WTC11 (cell line): ENCODE data around the gene INPPL1. TPM values are rescaled to one million over a fixed set of nuclear protein-coding genes. Genes with fewer than 3 reads are reported as not detected.

Source experiments
- ATAC-seq: fragments of 200-7000 bp; cut with Tn5 transposase; 2 replicates; pipeline ENCODE4 v1.10.0; 2021; ENCODE audit warnings: mild to moderate bottlenecking, moderate library complexity
- CTCF ChIA-PET: fragments of 300-600 bp; sonication (Branson Sonifier 250); formaldehyde crosslinking; loops from one replicate; lab custom pipeline; 2021; ENCODE audit warnings: antibody characterized with exemption; lab: Charles Lee
- POLR2A ChIA-PET: fragments of 350-600 bp; sonication (Branson Sonifier 250); formaldehyde crosslinking; loops from one replicate; lab custom pipeline; 2021; ENCODE audit warnings: antibody characterized with exemption; lab: Charles Lee
- DNase-seq: peaks from one replicate; pipeline ENCODE4 v3.0.0; 2021; ENCODE audit warnings: low spot score
- H3K27ac Mint-ChIP-seq: 2 replicates; pipeline ENCODE4 v1.8.0; 2021; ENCODE audit warnings: mixed read lengths
- H3K27me3 Mint-ChIP-seq: 2 replicates; pipeline ENCODE4 v1.8.0; 2021; ENCODE audit warnings: low read depth, mild to moderate bottlenecking, moderate library complexity, mixed read lengths
- H3K36me3 Mint-ChIP-seq: 2 replicates; pipeline ENCODE4 v1.8.0; 2021; ENCODE audit warnings: mixed read lengths
- H3K4me1 Mint-ChIP-seq: 2 replicates; pipeline ENCODE4 v1.8.0; 2022; ENCODE audit warnings: mixed read lengths
- H3K4me3 Mint-ChIP-seq: 2 replicates; pipeline ENCODE4 v1.8.0; 2021; ENCODE audit warnings: mild to moderate bottlenecking, moderate library complexity, mixed read lengths
- H3K9me3 Mint-ChIP-seq: 2 replicates; pipeline ENCODE4 v1.8.0; 2021; ENCODE audit warnings: mixed read lengths
- AFF4 ChIP-seq: sonication (generic); formaldehyde crosslinking; IDR thresholded peaks from 2 replicates; pipeline ENCODE4 v1.8.1; 2023; ENCODE audit warnings: mild to moderate bottlenecking, missing genetic modification reagents, borderline replicate concordance
- ARID4B ChIP-seq: sonication (generic); formaldehyde crosslinking; IDR thresholded peaks from 2 replicates; pipeline ENCODE4 v1.8.0; 2023; ENCODE audit warnings: missing genetic modification reagents, mild to moderate bottlenecking, borderline replicate concordance
- CBFB ChIP-seq: sonication (generic); formaldehyde crosslinking; IDR thresholded peaks from 2 replicates; pipeline ENCODE4 v1.8.1; 2022; ENCODE audit warnings: mild to moderate bottlenecking, low read depth, missing genetic modification reagents
- E2F5 ChIP-seq: sonication (generic); formaldehyde crosslinking; IDR thresholded peaks from 2 replicates; pipeline ENCODE4 v1.8.1; 2022; ENCODE audit warnings: mild to moderate bottlenecking, moderate library complexity, missing genetic modification reagents
- FOXJ3 ChIP-seq: sonication (generic); formaldehyde crosslinking; IDR thresholded peaks from 2 replicates; pipeline ENCODE4 v1.9.0; 2021; ENCODE audit warnings: missing genetic modification reagents, mild to moderate bottlenecking, borderline replicate concordance
- GABPB1 ChIP-seq: sonication (generic); formaldehyde crosslinking; IDR thresholded peaks from 2 replicates; pipeline ENCODE4 v1.8.1; 2023; ENCODE audit warnings: mild to moderate bottlenecking, missing genetic modification reagents
- IRF2 ChIP-seq: sonication (generic); formaldehyde crosslinking; IDR thresholded peaks from 2 replicates; pipeline ENCODE4 v1.8.0; 2022; ENCODE audit warnings: low read depth, missing genetic modification reagents, borderline replicate concordance
- JAZF1 ChIP-seq: fragments of 250-450 bp; sonication (Bioruptor Pico); IDR thresholded peaks from 2 replicates; pipeline ENCODE4 v1.9.0; 2021; ENCODE audit warnings: moderate library complexity, mild to moderate bottlenecking, inconsistent platforms
- KAT7 ChIP-seq: sonication (generic); formaldehyde crosslinking; IDR thresholded peaks from 2 replicates; pipeline ENCODE4 v1.8.1; 2023; ENCODE audit warnings: missing genetic modification reagents, mild to moderate bottlenecking, borderline replicate concordance
- MYBL2 ChIP-seq: sonication (generic); formaldehyde crosslinking; IDR thresholded peaks from 2 replicates; pipeline ENCODE4 v1.8.1; 2023; ENCODE audit warnings: mild to moderate bottlenecking, moderate library complexity, missing genetic modification reagents
- PREB ChIP-seq: sonication (generic); formaldehyde crosslinking; IDR thresholded peaks from 2 replicates; pipeline ENCODE4 v1.8.1; 2022; ENCODE audit warnings: mild to moderate bottlenecking, missing genetic modification reagents, moderate library complexity, borderline replicate concordance
- SOX15 ChIP-seq: fragments of 250-450 bp; sonication (Bioruptor Pico); IDR thresholded peaks from 2 replicates; pipeline ENCODE4 v1.9.0; 2021; ENCODE audit warnings: mild to moderate bottlenecking
- SP1 ChIP-seq: sonication (generic); formaldehyde crosslinking; conservative IDR thresholded peaks from 2 replicates; pipeline ENCODE4 v1.8.1; 2022; ENCODE audit warnings: missing genetic modification reagents
- TEAD4 ChIP-seq: sonication (generic); formaldehyde crosslinking; IDR thresholded peaks from 2 replicates; pipeline ENCODE4 v1.8.0; 2022; ENCODE audit warnings: mild to moderate bottlenecking, missing genetic modification reagents
- TP53 ChIP-seq: sonication (generic); formaldehyde crosslinking; IDR thresholded peaks from 2 replicates; pipeline ENCODE4 v1.8.1; 2023; ENCODE audit warnings: mild to moderate bottlenecking, missing genetic modification reagents
- USF2 ChIP-seq: sonication (generic); formaldehyde crosslinking; IDR thresholded peaks from 2 replicates; pipeline ENCODE4 v1.8.1; 2023; ENCODE audit warnings: mild to moderate bottlenecking, missing genetic modification reagents, moderate library complexity
- ZMAT4 ChIP-seq: fragments of 250-450 bp; sonication (Bioruptor Pico); IDR thresholded peaks from 2 replicates; pipeline ENCODE4 v1.9.0; 2021; ENCODE audit warnings: mild to moderate bottlenecking
- ZNF219 ChIP-seq: sonication (generic); formaldehyde crosslinking; IDR thresholded peaks from 2 replicates; pipeline ENCODE4 v1.8.0; 2023; ENCODE audit warnings: missing genetic modification reagents, mild to moderate bottlenecking, borderline replicate concordance
- ZNF232 ChIP-seq: sonication (generic); formaldehyde crosslinking; IDR thresholded peaks from 2 replicates; pipeline ENCODE4 v1.8.0; 2022; ENCODE audit warnings: mild to moderate bottlenecking, missing genetic modification reagents
- ZNF263 ChIP-seq: sonication (generic); formaldehyde crosslinking; IDR thresholded peaks from 2 replicates; pipeline ENCODE4 v1.8.1; 2022; ENCODE audit warnings: low read depth, mild to moderate bottlenecking, moderate library complexity, missing genetic modification reagents
- ZNF396 ChIP-seq: fragments of 250-450 bp; sonication (Bioruptor Pico); IDR thresholded peaks from 2 replicates; pipeline ENCODE4 v1.8.0; 2021; ENCODE audit warnings: mild to moderate bottlenecking, moderate library complexity, borderline replicate concordance
- ZNF416 ChIP-seq: fragments of 250-450 bp; sonication (Bioruptor Pico); IDR thresholded peaks from 2 replicates; pipeline ENCODE4 v1.9.0; 2021; ENCODE audit warnings: mild to moderate bottlenecking, inconsistent platforms
- total RNA-seq: library from RNA; stranded (reverse); gene quantifications from 3 replicates; pipeline ENCODE4 v1.2.3, GENCODE V29; 2021

The INPPL1 gene
- total RNA-seq, 1 experiment from 2014 or later = 136 TPM

GRCh38 chr11:72244060-72244360, 19.4 kb downstream of the INPPL1 start, which contains the start of gene PHOX2A:
PHOX2A (minus strand) TSS chr11:72244176; CDS start chr11:72244004, 172 bp downstream.
- POLR2A ChIA-PET = no interaction called here
- H3K36me3 Mint-ChIP-seq = no peaks in the 10 kb centered on the region
- TF ChIP-seq ZNF416 (CRISPR knock-in tag) (no peak), PREB (no peak), CBFB (no peak), ZNF263 (CRISPR knock-in tag) (no peak), IRF2 (CRISPR knock-in tag) (no peak), GABPB1 (CRISPR knock-in tag) (no peak), TEAD4 (no peak), ZNF219 (CRISPR knock-in tag) (no peak), USF2 (CRISPR knock-in tag) (no peak)
- peaks cover 35% of the 10 kb centered on the region for H3K4me1 Mint-ChIP-seq
- H3K9me3 Mint-ChIP-seq = no peaks in the 10 kb centered on the region
- peak; percentile 68 for DNase-seq
- ATAC-seq = peak; percentile 36
- CTCF ChIA-PET = interaction anchor here (1.0 to 7.5 kb wide), 8 partner anchors 21 to 227 kb away, joined by 3 to 89 read pairs (median 4); partner anchors contain the start of gene CLPB
- peaks cover 45% of the 10 kb centered on the region for H3K27me3 Mint-ChIP-seq
- peak within 1 kb of the TSS; percentile 74 for H3K4me3 Mint-ChIP-seq
- no peak within 1 kb of the TSS for H3K27ac Mint-ChIP-seq

- ChIA-PET POLR2A (no interaction called here), CTCF (interaction anchor here (0.7 to 7.5 kb wide), 11 partner anchors 21 to 227 kb away, joined by 3 to 89 read pairs (median 4); partner anchors contain the start of gene CLPB)
- peaks cover 30% of the 10 kb centered on the region for H3K4me1 Mint-ChIP-seq
- no peaks in the 10 kb centered on the region for H3K36me3 Mint-ChIP-seq
- ATAC-seq (peak; percentile 29), DNase-seq (peak; percentile 69)
- H3K4me3 Mint-ChIP-seq = no peak overlapping the region
- no peak overlapping the region for H3K27ac Mint-ChIP-seq
- no peaks in the 10 kb centered on the region for H3K9me3 Mint-ChIP-seq
- peaks cover 43% of the 10 kb centered on the region for H3K27me3 Mint-ChIP-seq
- TF ChIP-seq SP1 (CRISPR knock-in tag) (peak; percentile 26; the same call in 1 of the 2 replicates), ZMAT4 (CRISPR knock-in tag) (no peak), TP53 (CRISPR knock-in tag) (no peak), KAT7 (CRISPR knock-in tag) (no peak), ARID4B (CRISPR knock-in tag) (0 out of 2 replicates have a peak, but pooled peaks have one; percentile 24), ZNF232 (CRISPR knock-in tag) (no peak), ZNF396 (CRISPR knock-in tag) (no peak), E2F5 (CRISPR knock-in tag) (no peak), FOXJ3 (no peak), MYBL2 (CRISPR knock-in tag) (no peak), JAZF1 (CRISPR knock-in tag) (no peak), AFF4 (0 out of 2 replicates have a peak, but pooled peaks have one; percentile 38), SOX15 (CRISPR knock-in tag) (no peak)
Measured at GRCh38 chr11:72244361-72245262, 20.0 kb downstream of the INPPL1 start.
